H1 (cell line): Measurements from ENCODE around the gene ITPKB. TPM values are rescaled to one million over a fixed set of nuclear protein-coding genes. Genes with fewer than 3 reads are reported as not detected.
A peak's percentile ranks its signal among the peaks of the same experiment; 100 is the strongest.

ENCODE experiments used
- CBX5 ChIP-seq: fragments of 300-800, 300-1000 bp; sonication (generic); IDR thresholded peaks from 2 replicates; pipeline ENCODE4 v1.7.1; 2016; ENCODE audit warnings: antibody characterized with exemption, low read length, low read depth
- EZH2 ChIP-seq: fragments of 200-600 bp; sonication (generic); IDR thresholded peaks from 2 replicates; pipeline ENCODE4 v1.7.1; 2012; ENCODE audit warnings: low read depth, mild to moderate bottlenecking, moderate library complexity, low read length, inconsistent platforms; ENCODE audit not compliant: severe bottlenecking
- KDM5A ChIP-seq: fragments of 200-600 bp; IDR thresholded peaks from 2 replicates; pipeline ENCODE4 v1.7.1; 2012; ENCODE audit warnings: mild to moderate bottlenecking, low read length, inconsistent platforms, mixed read lengths
- PHF8 ChIP-seq: fragments of 200-600 bp; sonication (generic); conservative IDR thresholded peaks from 2 replicates; pipeline ENCODE4 v1.7.1; 2012; ENCODE audit warnings: low read depth, mild to moderate bottlenecking, inconsistent platforms, low read length, moderate library complexity
- POLR2A ChIP-seq, 2 experiments: IDR thresholded peaks; 1 replicate in 1 of 2; 2 replicates in 1 of 2; pipeline ENCODE4 v1.6.1; 2011; ENCODE audit warnings: low read depth in 2 of 2, low read length in 2 of 2, mild to moderate bottlenecking in 2 of 2; ENCODE audit errors: control extremely low read depth in 1 of 2
- SP1 ChIP-seq: IDR thresholded peaks from 2 replicates; pipeline ENCODE4 v1.6.1; 2011; ENCODE audit warnings: low read depth, low read length
- TBP ChIP-seq: IDR thresholded peaks from 2 replicates; pipeline ENCODE4 v1.6.1; 2011; ENCODE audit warnings: low read depth, low read length, improper control_type of control experiment
- TCF12 ChIP-seq: IDR thresholded peaks from 2 replicates; pipeline ENCODE4 v1.6.1; 2011; ENCODE audit warnings: low read depth, mild to moderate bottlenecking, low read length
- polyA plus RNA-seq, 7 experiments: library from polyadenylated mRNA; depleted of rRNA in 3 of 7; stranded (reverse) in 5 of 7; unstranded in 2 of 7; fragments of >200 nt in 5 of 7; fragments of 200-250 nt in 2 of 7; gene quantifications; 1 replicate in 5 of 7; 2 replicates in 1 of 7; 4 replicates in 1 of 7; pipeline versions ENCODE4 v1.2.1 to v1.2.3, GENCODE V29; 2011 to 2013; ENCODE audit warnings: missing spikeins in 2 of 7, mixed read lengths in 2 of 7
- total RNA-seq: library from RNA; stranded (reverse); fragmentation: NEBNext Ultra II Directional; extraction: Animal tissue kit (Norgen Biotek cat#: 25700); gene quantifications from 2 replicates; pipeline ENCODE4 v1.2.1, GENCODE V29; 2021
- TF ChIP-seq, protein P1 (sequence below): fragments of 300-600 bp; sonication (generic); IDR thresholded peaks from 2 replicates; pipeline ENCODE4 v1.7.1; 2012; ENCODE audit warnings: low read length, moderate library complexity, mild to moderate bottlenecking, inconsistent platforms; ENCODE audit not compliant: insufficient replicate concordance
- TF ChIP-seq, protein P2 (sequence below): IDR thresholded peaks from 2 replicates; pipeline ENCODE4 v1.6.1; 2011; ENCODE audit warnings: low read length, improper control_type of control experiment

ITPKB gene
- total and polyA plus RNA-seq, 2 of the 8 experiments (the other 6 are each of a cell fraction or from before 2014, with no cell fraction given), result 1.7 to 4.8 TPM

DNA sequence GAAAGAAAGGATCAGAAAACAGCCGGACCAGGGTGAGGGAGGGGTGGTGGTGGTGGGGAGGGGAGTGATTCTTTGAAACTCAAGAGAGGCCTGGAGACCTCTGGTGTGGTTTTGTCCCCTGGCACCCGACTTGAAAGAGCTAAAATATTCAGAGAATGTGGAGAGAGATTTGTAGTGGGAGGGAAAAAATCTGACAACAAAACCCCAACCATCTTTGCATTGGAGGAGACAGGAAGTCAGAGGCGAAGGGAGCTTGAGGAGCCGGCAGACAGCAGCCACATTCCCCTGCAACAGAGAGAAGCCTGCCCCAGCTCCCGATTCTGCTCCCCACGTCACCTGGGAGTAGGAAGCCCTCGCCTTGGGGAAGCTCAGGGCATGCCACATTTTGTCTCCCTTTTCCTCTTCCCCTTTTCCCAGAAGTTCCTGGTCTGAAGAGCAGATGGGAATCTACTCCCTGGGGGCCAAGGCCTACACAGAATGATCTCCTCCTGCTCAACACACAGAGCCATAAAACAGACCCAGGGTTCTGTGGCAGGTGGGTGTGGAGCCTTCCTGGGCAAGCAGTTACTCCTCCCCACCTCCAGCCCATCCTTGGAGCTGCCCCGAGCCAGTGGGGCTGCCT lies 84.9 kb downstream of the ITPKB start (continued):
- TF ChIP-seq, protein P1, sequence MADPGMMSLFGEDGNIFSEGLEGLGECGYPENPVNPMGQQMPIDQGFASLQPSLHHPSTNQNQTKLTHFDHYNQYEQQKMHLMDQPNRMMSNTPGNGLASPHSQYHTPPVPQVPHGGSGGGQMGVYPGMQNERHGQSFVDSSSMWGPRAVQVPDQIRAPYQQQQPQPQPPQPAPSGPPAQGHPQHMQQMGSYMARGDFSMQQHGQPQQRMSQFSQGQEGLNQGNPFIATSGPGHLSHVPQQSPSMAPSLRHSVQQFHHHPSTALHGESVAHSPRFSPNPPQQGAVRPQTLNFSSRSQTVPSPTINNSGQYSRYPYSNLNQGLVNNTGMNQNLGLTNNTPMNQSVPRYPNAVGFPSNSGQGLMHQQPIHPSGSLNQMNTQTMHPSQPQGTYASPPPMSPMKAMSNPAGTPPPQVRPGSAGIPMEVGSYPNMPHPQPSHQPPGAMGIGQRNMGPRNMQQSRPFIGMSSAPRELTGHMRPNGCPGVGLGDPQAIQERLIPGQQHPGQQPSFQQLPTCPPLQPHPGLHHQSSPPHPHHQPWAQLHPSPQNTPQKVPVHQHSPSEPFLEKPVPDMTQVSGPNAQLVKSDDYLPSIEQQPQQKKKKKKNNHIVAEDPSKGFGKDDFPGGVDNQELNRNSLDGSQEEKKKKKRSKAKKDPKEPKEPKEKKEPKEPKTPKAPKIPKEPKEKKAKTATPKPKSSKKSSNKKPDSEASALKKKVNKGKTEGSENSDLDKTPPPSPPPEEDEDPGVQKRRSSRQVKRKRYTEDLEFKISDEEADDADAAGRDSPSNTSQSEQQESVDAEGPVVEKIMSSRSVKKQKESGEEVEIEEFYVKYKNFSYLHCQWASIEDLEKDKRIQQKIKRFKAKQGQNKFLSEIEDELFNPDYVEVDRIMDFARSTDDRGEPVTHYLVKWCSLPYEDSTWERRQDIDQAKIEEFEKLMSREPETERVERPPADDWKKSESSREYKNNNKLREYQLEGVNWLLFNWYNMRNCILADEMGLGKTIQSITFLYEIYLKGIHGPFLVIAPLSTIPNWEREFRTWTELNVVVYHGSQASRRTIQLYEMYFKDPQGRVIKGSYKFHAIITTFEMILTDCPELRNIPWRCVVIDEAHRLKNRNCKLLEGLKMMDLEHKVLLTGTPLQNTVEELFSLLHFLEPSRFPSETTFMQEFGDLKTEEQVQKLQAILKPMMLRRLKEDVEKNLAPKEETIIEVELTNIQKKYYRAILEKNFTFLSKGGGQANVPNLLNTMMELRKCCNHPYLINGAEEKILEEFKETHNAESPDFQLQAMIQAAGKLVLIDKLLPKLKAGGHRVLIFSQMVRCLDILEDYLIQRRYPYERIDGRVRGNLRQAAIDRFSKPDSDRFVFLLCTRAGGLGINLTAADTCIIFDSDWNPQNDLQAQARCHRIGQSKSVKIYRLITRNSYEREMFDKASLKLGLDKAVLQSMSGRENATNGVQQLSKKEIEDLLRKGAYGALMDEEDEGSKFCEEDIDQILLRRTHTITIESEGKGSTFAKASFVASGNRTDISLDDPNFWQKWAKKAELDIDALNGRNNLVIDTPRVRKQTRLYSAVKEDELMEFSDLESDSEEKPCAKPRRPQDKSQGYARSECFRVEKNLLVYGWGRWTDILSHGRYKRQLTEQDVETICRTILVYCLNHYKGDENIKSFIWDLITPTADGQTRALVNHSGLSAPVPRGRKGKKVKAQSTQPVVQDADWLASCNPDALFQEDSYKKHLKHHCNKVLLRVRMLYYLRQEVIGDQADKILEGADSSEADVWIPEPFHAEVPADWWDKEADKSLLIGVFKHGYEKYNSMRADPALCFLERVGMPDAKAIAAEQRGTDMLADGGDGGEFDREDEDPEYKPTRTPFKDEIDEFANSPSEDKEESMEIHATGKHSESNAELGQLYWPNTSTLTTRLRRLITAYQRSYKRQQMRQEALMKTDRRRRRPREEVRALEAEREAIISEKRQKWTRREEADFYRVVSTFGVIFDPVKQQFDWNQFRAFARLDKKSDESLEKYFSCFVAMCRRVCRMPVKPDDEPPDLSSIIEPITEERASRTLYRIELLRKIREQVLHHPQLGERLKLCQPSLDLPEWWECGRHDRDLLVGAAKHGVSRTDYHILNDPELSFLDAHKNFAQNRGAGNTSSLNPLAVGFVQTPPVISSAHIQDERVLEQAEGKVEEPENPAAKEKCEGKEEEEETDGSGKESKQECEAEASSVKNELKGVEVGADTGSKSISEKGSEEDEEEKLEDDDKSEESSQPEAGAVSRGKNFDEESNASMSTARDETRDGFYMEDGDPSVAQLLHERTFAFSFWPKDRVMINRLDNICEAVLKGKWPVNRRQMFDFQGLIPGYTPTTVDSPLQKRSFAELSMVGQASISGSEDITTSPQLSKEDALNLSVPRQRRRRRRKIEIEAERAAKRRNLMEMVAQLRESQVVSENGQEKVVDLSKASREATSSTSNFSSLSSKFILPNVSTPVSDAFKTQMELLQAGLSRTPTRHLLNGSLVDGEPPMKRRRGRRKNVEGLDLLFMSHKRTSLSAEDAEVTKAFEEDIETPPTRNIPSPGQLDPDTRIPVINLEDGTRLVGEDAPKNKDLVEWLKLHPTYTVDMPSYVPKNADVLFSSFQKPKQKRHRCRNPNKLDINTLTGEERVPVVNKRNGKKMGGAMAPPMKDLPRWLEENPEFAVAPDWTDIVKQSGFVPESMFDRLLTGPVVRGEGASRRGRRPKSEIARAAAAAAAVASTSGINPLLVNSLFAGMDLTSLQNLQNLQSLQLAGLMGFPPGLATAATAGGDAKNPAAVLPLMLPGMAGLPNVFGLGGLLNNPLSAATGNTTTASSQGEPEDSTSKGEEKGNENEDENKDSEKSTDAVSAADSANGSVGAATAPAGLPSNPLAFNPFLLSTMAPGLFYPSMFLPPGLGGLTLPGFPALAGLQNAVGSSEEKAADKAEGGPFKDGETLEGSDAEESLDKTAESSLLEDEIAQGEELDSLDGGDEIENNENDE, result no peak
- TF ChIP-seq KDM5A (no peak), TBP (0 out of 2 replicates have a peak, but pooled peaks have one; percentile 49), SP1 (peak; percentile 45; the same call in 1 of the 2 replicates), TCF12 (no peak), EZH2 (no peak), PHF8 (no peak), POLR2A (IDR thresholded peaks at IDR 0.05; ENCODE audit: control extremely low read depth in 1 of 2, low read depth in 2 of 2, low read length in 2 of 2) (peak in 1 of 2 experiments; percentile 52; a peak in 1 of 3 replicates), CBX5 (no peak)
- TF ChIP-seq, protein P2, sequence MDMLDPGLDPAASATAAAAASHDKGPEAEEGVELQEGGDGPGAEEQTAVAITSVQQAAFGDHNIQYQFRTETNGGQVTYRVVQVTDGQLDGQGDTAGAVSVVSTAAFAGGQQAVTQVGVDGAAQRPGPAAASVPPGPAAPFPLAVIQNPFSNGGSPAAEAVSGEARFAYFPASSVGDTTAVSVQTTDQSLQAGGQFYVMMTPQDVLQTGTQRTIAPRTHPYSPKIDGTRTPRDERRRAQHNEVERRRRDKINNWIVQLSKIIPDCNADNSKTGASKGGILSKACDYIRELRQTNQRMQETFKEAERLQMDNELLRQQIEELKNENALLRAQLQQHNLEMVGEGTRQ, result no peak
